ENCODE data around the gene MLPH.

- TF ChIP-seq REST (IDR thresholded peaks at IDR 0.05; ENCODE audit: low read depth, low read length) (no peak), RAD21 (IDR thresholded peaks at IDR 0.05; ENCODE audit: low read length) (no peak), CTCF (IDR thresholded peaks at IDR 0.05) (no peak), EP300 (IDR thresholded peaks at IDR 0.05; ENCODE audit: borderline replicate concordance in 1 of 2, low read depth in 1 of 2, low read length in 1 of 2) (no peak), NRF1 (IDR thresholded peaks at IDR 0.05; ENCODE audit: low read depth, low read length) (no peak), JUND (IDR thresholded peaks at IDR 0.05) (no peak), YY1 (IDR thresholded peaks at IDR 0.05; ENCODE audit: low read depth) (no peak)
Measured at GRCh38 chr2:237515166-237515565, 28.1 kb downstream of the MLPH start.
